GM12864 (cell line): ENCODE results near the gene PNLIPRP1.

Experiments used
- DNase-seq: peaks from one replicate; pipeline ENCODE4 v3.0.0-alpha.2; 2011; ENCODE audit warnings: low read depth
- H3K4me3 ChIP-seq: 2 replicates; pipeline ENCODE4 v1.5.1; 2011; ENCODE audit warnings: mild to moderate bottlenecking, low read depth, low read length, control low read depth
- CTCF ChIP-seq: IDR thresholded peaks from 2 replicates; pipeline ENCODE4 v1.5.1; 2011; ENCODE audit warnings: low read depth, mild to moderate bottlenecking, moderate library complexity, low read length, control low read depth, inconsistent platforms; ENCODE audit errors: missing control alignments

Gene PNLIPRP1

DNA sequence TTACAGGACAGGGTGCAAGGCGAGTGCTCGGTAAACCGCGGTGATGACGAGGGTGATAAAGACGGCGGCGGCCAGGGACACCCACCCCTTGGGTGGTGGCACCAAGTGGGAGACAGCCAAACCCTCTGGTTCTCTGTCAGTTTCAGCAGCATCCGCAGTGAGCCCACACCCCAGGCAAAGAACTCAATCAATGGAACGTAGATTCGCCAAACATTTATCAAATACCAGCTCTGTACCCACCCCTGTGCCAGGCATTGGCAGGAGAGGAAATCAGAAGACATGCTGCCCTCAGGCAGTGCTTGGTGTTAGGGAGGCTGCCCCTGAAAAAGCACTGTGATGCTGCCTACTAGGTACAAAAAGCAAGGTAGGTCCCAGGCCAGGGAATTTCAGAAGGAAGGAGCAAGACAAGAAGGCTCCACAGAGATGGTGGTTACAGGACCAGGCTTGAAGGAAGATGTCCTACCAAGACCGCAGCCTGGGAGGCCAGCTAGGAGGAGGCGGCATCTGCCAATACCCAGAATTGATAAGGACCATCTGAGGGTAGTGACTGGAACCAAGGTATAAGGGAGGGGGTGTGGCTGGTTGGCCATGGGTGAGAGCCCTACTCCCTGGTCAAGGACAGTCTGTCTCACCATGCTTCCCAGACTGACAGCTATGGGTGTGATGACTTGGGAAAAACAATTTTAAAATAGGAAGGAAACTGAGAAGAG lies 19.8 kb downstream of the PNLIPRP1 start:
- no peak overlapping the region for H3K4me3 ChIP-seq
- DNase-seq = no peak
- no peak for TF ChIP-seq CTCF

- no peak for DNase-seq
- no peak for TF ChIP-seq CTCF
- H3K4me3 ChIP-seq = no peak overlapping the region
Measured at GRCh38 chr10:116611153-116611545, 20.4 kb downstream of the PNLIPRP1 start.

GRCh38 chr10:116612107-116612769 lies 21.5 kb downstream of the PNLIPRP1 start:
- no peak for DNase-seq
- no peak for TF ChIP-seq CTCF
- no peak overlapping the region for H3K4me3 ChIP-seq

- no peak for DNase-seq
- TF ChIP-seq CTCF = no peak
- H3K4me3 ChIP-seq = no peak overlapping the region
Measured at GRCh38 chr10:116613471-116613870, 22.7 kb downstream of the PNLIPRP1 start.

DNA sequence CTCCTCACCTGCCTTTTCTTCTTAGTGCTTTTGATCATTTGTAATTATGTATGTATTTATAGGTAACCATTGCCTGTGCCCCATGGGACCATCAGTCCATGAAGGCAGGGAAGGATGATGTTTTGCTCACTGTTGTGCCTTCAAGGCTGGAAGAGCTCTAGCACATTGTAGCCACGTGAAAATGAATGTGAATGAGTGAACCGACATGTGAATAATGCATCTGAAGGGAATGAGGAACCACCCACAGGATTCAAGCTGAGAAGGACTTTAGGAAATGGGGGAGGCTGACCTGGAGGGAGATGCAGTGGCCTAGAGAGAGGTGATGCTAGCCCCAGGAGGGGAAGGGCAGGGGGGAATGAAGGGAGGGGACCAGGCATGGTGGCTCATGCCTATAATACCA lies 24.0 kb downstream of the PNLIPRP1 start:
- no peak for DNase-seq
- TF ChIP-seq CTCF = no peak
- H3K4me3 ChIP-seq = no peak overlapping the region

- no peak for TF ChIP-seq CTCF
- no peak overlapping the region for H3K4me3 ChIP-seq
- no peak for DNase-seq
Measured at GRCh38 chr10:116615199-116615776, 24.5 kb downstream of the PNLIPRP1 start.
